K562 (cell line): ENCODE results near the gene TM2D3. TPM values are rescaled to one million over a fixed set of nuclear protein-coding genes. Genes with fewer than 3 reads are reported as not detected.

Experiments
- DACH1 ChIP-seq: fragments of 450-650 bp; IDR thresholded peaks from 2 replicates; pipeline ENCODE4 v1.6.1; 2018; ENCODE audit not compliant: partially characterized antibody
- HDAC1 ChIP-seq, 2 experiments: fragments of 450-650 bp; IDR thresholded peaks; 2 replicates each; pipeline ENCODE4 v1.6.1; 2016 to 2017; ENCODE audit warnings: inconsistent platforms in 1 of 2, mild to moderate bottlenecking in 1 of 2, moderate library complexity in 1 of 2
- RB1 ChIP-seq: fragments of 450-650 bp; IDR thresholded peaks from 2 replicates; pipeline ENCODE4 v1.6.1; 2017; ENCODE audit warnings: low read depth, mild to moderate bottlenecking
- SIX5 ChIP-seq, 2 experiments: IDR thresholded peaks; 2 replicates each; pipeline ENCODE4 v1.6.1; 2011; ENCODE audit warnings: low read length in 2 of 2, borderline replicate concordance in 1 of 2, low read depth in 1 of 2, mild to moderate bottlenecking in 1 of 2, moderate library complexity in 1 of 2; ENCODE audit not compliant: insufficient read depth in 1 of 2
- TAF1 ChIP-seq: IDR thresholded peaks from 2 replicates; pipeline ENCODE4 v1.6.1; 2011; ENCODE audit warnings: mild to moderate bottlenecking, low read length, moderate library complexity; ENCODE audit not compliant: insufficient read depth, control insufficient read depth, severe bottlenecking; ENCODE audit errors: extremely low read depth
- TCFL5 ChIP-seq: fragments of 250-450 bp; sonication (Bioruptor Pico); conservative IDR thresholded peaks from 2 replicates; pipeline ENCODE4 v1.6.1; 2021; ENCODE audit warnings: mild to moderate bottlenecking, moderate library complexity, matching md5 sums
- TGIF2 ChIP-seq: sonication (generic); formaldehyde crosslinking; IDR thresholded peaks from 2 replicates; pipeline ENCODE4 v1.8.1; 2022; ENCODE audit warnings: mild to moderate bottlenecking, missing genetic modification reagents, moderate library complexity
- ZNF584 ChIP-seq: fragments of 200-800 bp; sonication (Bioruptor generic); IDR thresholded peaks from 2 replicates; pipeline ENCODE4 v1.6.1; 2016; ENCODE audit warnings: low read depth, mild to moderate bottlenecking, missing genetic modification characterization, missing compliant biosample characterization
- ZNF778 ChIP-seq: fragments of 450-650 bp; formaldehyde crosslinking; IDR thresholded peaks from 2 replicates; pipeline ENCODE4 v1.4.0; 2020; ENCODE audit warnings: mild to moderate bottlenecking, moderate library complexity
- polyA plus RNA-seq, 8 experiments: library from polyadenylated mRNA; depleted of rRNA in 4 of 8; stranded (reverse) in 5 of 8; unstranded in 3 of 8; fragments of >200 nt; fragmentation: Nextera tagmentation in 2 of 8; fragmentation: Illumina TruSeq in 1 of 8; extraction: Ambion mirVana in 2 of 8; extraction: Trizol in 1 of 8; gene quantifications; 2 replicates each; pipeline versions ENCODE4 v1.2.1 to v1.2.3, GENCODE V29; 2011 to 2014; ENCODE audit warnings: inconsistent platforms in 1 of 8, missing spikeins in 1 of 8
- total RNA-seq, 7 experiments: library from RNA; depleted of rRNA in 6 of 7; stranded (reverse); fragments of >200 nt in 6 of 7; fragmentation: Illumina TruSeq in 2 of 7; extraction: Trizol in 2 of 7; gene quantifications; 2 replicates each; pipeline versions ENCODE4 v1.2.1 to v1.2.3, GENCODE V29; 2011 to 2021; ENCODE audit warnings: low replicate concordance in 1 of 7
- TF ChIP-seq, protein P1 (sequence below): fragments of 450-650 bp; IDR thresholded peaks from 2 replicates; pipeline ENCODE4 v1.6.1; 2018; ENCODE audit not compliant: partially characterized antibody
- TF ChIP-seq, protein P2 (sequence below), 2 experiments: fragments of 450-650 bp; conservative IDR thresholded peaks; 2 replicates each; pipeline ENCODE4 v1.6.1; 2017; ENCODE audit warnings: mild to moderate bottlenecking in 2 of 2, moderate library complexity in 2 of 2
- TF ChIP-seq, protein P3 (sequence below): fragments of 450-650 bp; IDR thresholded peaks from 2 replicates; pipeline ENCODE4 v1.6.1; 2016; ENCODE audit warnings: borderline replicate concordance
- TF ChIP-seq, protein P4 (sequence below): sonication (generic); formaldehyde crosslinking; IDR thresholded peaks from 2 replicates; pipeline ENCODE4 v1.9.0; 2022; ENCODE audit warnings: mild to moderate bottlenecking, missing genetic modification reagents

TM2D3 gene
- total and polyA plus RNA-seq, 9 of the 15 experiments (the other 6 are each of a cell fraction or from before 2014, with no cell fraction given) = 16.5 to 67.9 (median 31.3) TPM

DNA sequence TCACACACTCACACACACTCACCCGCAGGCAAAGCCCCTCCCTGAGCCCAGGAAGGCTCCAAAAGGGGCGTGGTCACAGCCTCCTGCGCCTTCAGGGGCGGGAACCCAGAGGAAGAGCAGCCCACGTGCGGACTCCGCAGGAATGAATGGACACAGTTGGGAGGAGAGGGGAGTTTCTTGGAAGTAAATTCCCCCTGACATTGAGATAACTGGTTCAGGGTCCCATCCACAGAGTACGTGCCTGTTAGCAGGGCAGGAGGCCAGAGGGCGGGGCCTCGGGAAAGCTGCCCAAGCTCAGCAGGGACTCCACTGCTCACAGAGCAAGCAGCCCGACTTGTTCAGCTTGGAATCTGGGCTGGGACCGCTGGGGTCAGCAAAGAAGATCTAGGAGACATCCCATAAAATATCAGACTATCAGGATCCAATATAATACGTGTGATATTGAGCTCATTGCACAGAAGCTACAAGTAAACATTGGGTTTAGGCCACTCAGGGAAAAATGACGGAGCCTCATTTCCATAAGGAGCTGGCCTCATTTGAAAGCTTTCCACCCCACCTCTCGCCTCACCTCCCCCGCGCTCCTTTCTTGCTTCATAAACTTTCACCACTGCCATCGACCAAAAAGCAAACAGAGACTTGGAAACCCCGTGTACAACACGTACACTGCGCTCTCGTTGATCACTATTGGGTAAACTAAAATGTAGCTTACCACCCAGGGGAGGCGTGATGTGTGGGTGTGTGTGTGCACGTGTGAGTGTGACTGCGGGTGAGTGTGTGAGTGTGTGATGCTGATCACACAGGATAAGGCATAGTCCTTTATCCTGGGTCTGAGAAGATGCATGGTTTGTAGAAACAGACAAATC lies 36.0 kb downstream of the TM2D3 start (continued):
- TF ChIP-seq, protein P1, sequence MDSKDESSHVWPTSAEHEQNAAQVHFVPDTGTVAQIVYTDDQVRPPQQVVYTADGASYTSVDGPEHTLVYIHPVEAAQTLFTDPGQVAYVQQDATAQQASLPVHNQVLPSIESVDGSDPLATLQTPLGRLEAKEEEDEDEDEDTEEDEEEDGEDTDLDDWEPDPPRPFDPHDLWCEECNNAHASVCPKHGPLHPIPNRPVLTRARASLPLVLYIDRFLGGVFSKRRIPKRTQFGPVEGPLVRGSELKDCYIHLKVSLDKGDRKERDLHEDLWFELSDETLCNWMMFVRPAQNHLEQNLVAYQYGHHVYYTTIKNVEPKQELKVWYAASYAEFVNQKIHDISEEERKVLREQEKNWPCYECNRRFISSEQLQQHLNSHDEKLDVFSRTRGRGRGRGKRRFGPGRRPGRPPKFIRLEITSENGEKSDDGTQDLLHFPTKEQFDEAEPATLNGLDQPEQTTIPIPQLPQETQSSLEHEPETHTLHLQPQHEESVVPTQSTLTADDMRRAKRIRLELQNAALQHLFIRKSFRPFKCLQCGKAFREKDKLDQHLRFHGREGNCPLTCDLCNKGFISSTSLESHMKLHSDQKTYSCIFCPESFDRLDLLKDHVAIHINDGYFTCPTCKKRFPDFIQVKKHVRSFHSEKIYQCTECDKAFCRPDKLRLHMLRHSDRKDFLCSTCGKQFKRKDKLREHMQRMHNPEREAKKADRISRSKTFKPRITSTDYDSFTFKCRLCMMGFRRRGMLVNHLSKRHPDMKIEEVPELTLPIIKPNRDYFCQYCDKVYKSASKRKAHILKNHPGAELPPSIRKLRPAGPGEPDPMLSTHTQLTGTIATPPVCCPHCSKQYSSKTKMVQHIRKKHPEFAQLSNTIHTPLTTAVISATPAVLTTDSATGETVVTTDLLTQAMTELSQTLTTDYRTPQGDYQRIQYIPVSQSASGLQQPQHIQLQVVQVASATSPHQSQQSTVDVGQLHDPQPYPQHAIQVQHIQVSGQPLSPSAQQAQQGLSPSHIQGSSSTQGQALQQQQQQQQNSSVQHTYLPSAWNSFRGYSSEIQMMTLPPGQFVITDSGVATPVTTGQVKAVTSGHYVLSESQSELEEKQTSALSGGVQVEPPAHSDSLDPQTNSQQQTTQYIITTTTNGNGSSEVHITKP = peak; percentile 54
- TF ChIP-seq, protein P2, sequence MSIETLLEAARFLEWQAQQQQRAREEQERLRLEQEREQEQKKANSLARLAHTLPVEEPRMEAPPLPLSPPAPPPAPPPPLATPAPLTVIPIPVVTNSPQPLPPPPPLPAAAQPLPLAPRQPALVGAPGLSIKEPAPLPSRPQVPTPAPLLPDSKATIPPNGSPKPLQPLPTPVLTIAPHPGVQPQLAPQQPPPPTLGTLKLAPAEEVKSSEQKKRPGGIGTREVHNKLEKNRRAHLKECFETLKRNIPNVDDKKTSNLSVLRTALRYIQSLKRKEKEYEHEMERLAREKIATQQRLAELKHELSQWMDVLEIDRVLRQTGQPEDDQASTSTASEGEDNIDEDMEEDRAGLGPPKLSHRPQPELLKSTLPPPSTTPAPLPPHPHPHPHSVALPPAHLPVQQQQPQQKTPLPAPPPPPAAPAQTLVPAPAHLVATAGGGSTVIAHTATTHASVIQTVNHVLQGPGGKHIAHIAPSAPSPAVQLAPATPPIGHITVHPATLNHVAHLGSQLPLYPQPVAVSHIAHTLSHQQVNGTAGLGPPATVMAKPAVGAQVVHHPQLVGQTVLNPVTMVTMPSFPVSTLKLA (conservative IDR thresholded peaks at IDR 0.05) = peak; percentile 82 to 86
- TF ChIP-seq HDAC1 (IDR thresholded peaks at IDR 0.05) (peak in 1 of 2 experiments; percentile 76; a peak in 1 of 4 replicates), ZNF778 (CRISPR knock-in tag) (no peak), ZNF584 (no peak), DACH1 (no peak), TAF1 (no peak), SIX5 (IDR thresholded peaks at IDR 0.05; ENCODE audit: borderline replicate concordance in 1 of 2, insufficient read depth in 1 of 2, low read depth in 1 of 2, low read length in 2 of 2) (no peak), TCFL5 (no peak), RB1 (peak; percentile 45; the same call in 1 of the 2 replicates), TGIF2 (CRISPR knock-in tag) (no peak)
- TF ChIP-seq, protein P3, sequence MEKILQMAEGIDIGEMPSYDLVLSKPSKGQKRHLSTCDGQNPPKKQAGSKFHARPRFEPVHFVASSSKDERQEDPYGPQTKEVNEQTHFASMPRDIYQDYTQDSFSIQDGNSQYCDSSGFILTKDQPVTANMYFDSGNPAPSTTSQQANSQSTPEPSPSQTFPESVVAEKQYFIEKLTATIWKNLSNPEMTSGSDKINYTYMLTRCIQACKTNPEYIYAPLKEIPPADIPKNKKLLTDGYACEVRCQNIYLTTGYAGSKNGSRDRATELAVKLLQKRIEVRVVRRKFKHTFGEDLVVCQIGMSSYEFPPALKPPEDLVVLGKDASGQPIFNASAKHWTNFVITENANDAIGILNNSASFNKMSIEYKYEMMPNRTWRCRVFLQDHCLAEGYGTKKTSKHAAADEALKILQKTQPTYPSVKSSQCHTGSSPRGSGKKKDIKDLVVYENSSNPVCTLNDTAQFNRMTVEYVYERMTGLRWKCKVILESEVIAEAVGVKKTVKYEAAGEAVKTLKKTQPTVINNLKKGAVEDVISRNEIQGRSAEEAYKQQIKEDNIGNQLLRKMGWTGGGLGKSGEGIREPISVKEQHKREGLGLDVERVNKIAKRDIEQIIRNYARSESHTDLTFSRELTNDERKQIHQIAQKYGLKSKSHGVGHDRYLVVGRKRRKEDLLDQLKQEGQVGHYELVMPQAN = peak; percentile 50; the same call in 1 of the 2 replicates
- TF ChIP-seq, protein P4, sequence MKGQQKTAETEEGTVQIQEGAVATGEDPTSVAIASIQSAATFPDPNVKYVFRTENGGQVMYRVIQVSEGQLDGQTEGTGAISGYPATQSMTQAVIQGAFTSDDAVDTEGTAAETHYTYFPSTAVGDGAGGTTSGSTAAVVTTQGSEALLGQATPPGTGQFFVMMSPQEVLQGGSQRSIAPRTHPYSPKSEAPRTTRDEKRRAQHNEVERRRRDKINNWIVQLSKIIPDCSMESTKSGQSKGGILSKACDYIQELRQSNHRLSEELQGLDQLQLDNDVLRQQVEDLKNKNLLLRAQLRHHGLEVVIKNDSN (CRISPR knock-in tag) = peak; percentile 39; the same call in 1 of the 2 replicates
